ENCODE data around the gene FKBP4. TPM values are rescaled to one million over a fixed set of nuclear protein-coding genes. Genes with fewer than 3 reads are reported as not detected.

The FKBP4 gene
- total and polyA plus RNA-seq, 2 of the 8 experiments (the other 6 are each of a cell fraction or from before 2014, with no cell fraction given): 72.6 to 243 TPM

GRCh38 chr12:2750185-2750584 is 44.6 kb upstream of the FKBP4 start:
- Histone ChIP-seq H3K23ac (ENCODE audit: insufficient read length) (no peak overlapping the region), H3K79me2 (ENCODE audit: control insufficient read depth in 1 of 2, insufficient read depth in 2 of 2, low read length in 2 of 2) (no peaks in the 10 kb centered on the region), H3K79me1 (ENCODE audit: low read depth, low read length) (no peaks in the 10 kb centered on the region), H2AK5ac (ENCODE audit: low read depth, low read length) (no peak overlapping the region), H3K56ac (replicated peaks; ENCODE audit: insufficient read length, low read depth, low read length) (no peak overlapping the region), H3K18ac (ENCODE audit: extremely low read depth, low read length) (no peak overlapping the region; the same call in 1 of the 2 replicates), H3K27me3 (replicated peaks in 1 of 4; ENCODE audit: control insufficient read depth in 3 of 4, extremely low read depth in 1 of 4, insufficient read depth in 3 of 4, low read length in 3 of 4) (peaks cover 0 to 9% (median 8%) of the 10 kb centered on the region in 4 experiments; a peak in 4 of 7 replicates), H3K14ac (ENCODE audit: insufficient read length) (no peak overlapping the region), H3K23me2 (ENCODE audit: low read depth, low read length) (peaks cover 6% of the 10 kb centered on the region; the same call in 1 of the 2 replicates), H3K36me3 (ENCODE audit: control insufficient read depth in 2 of 4, insufficient read depth in 4 of 4, low read length in 3 of 4) (no peaks in the 10 kb centered on the region), H2BK5ac (ENCODE audit: low read depth, low read length) (0 out of 2 replicates have a peak overlapping the region, but pooled peaks have one; percentile 35), H2BK20ac (ENCODE audit: low read length) (0 out of 2 replicates have a peak overlapping the region, but pooled peaks have one; percentile 48), H4K8ac (ENCODE audit: extremely low read depth, insufficient read depth, low read length) (no peak overlapping the region), H2BK120ac (replicated peaks; ENCODE audit: low read depth, low read length) (no peak overlapping the region), H2BK15ac (ENCODE audit: low read length) (no peak overlapping the region), H2AFZ (ENCODE audit: low read length) (no peak overlapping the region), H3K27ac (ENCODE audit: low read depth, low read length) (no peak overlapping the region), H2BK12ac (ENCODE audit: low read depth, low read length) (no peak overlapping the region), H3K4me3 (ENCODE audit: extremely low read depth in 1 of 4, insufficient read depth in 2 of 4, low read depth in 3 of 4, low read length in 4 of 4) (no peak overlapping the region), H3K4ac (replicated peaks; ENCODE audit: insufficient read length, low read depth, low read length) (no peak overlapping the region), H4K5ac (ENCODE audit: insufficient read length, low read depth, low read length) (no peak overlapping the region), H3K4me1 (replicated peaks in 1 of 4; ENCODE audit: control insufficient read depth in 3 of 4, insufficient read depth in 4 of 4, low read length in 3 of 4) (peaks cover 6 to 18% (median 14%) of the 10 kb centered on the region in 4 experiments), H3K4me2 (ENCODE audit: insufficient read depth in 1 of 2, low read depth in 2 of 2, low read length in 2 of 2) (0 out of 4 replicates have a peak overlapping the region, but pooled peaks of 1 of the 2 experiments have one; percentile 4), H3K9ac (replicated peaks in 1 of 4; ENCODE audit: extremely low read depth in 1 of 4, low read depth in 3 of 4, low read length in 3 of 4) (no peak overlapping the region), H4K91ac (replicated peaks; ENCODE audit: insufficient read length, low read length) (no peak overlapping the region), H3K9me3 (ENCODE audit: insufficient read depth in 2 of 2, low read depth in 1 of 2, low read length in 1 of 2) (no peaks in the 10 kb centered on the region), H4K20me1 (replicated peaks in 1 of 2; ENCODE audit: control insufficient read depth in 1 of 2, insufficient read depth in 2 of 2, low read length in 2 of 2) (no peaks in the 10 kb centered on the region)
- DNase-seq (ENCODE audit: low read depth in 1 of 2, low spot score in 2 of 2): no peak
- POLR2A ChIA-PET (ENCODE audit: partially characterized antibody): interaction anchor here (0.7 to 2.2 kb wide), 9 partner anchors 10 to 60 kb away, joined by 3 to 7 read pairs (median 4); partner anchors contain the start of gene FKBP4
- FAIRE-seq: no peak
- CTCF ChIA-PET (ENCODE audit: partially characterized antibody): interaction anchor here (0.7 to 7.0 kb wide), 12 partner anchors 11 to 490 kb away, joined by 3 to 66 read pairs (median 6); no protein-coding TSS in a partner anchor
- WGBS, 2 experiments (ENCODE audit: extremely low coverage in 1 of 2, insufficient coverage in 1 of 2, insufficient read length in 1 of 2, insufficient replicate concordance in 2 of 2, low coverage in 1 of 2, low lambda C conversion rate in 2 of 2, missing lambda C conversion rate in 1 of 2): 73% methylated on average over 7 of the region's 7 CpGs; no CpG with 5 or more reads in 1 of the 2 experiments
- no peak for TF ChIP-seq TAF1 (IDR thresholded peaks at IDR 0.05; ENCODE audit: low read depth, low read length)
- TF ChIP-seq KDM4A (IDR thresholded peaks at IDR 0.05; ENCODE audit: low read depth, low read length, severe bottlenecking): no peak
- TF ChIP-seq SP1 (IDR thresholded peaks at IDR 0.05; ENCODE audit: low read depth, low read length): no peak
- no peak for TF ChIP-seq SRF (IDR thresholded peaks at IDR 0.05; ENCODE audit: low read depth, low read length)
- TF ChIP-seq CEBPB (IDR thresholded peaks at IDR 0.05; ENCODE audit: low read depth, low read length): no peak
- no peak for TF ChIP-seq TCF12 (IDR thresholded peaks at IDR 0.05; ENCODE audit: low read depth, low read length)
- no peak for TF ChIP-seq KDM5A (IDR thresholded peaks at IDR 0.05; ENCODE audit: low read length)
- TF ChIP-seq GTF2F1 (IDR thresholded peaks at IDR 0.05; ENCODE audit: borderline replicate concordance, low read depth, low read length): no peak
- TF ChIP-seq ASH2L (IDR thresholded peaks at IDR 0.05; ENCODE audit: low read length): no peak
- TF ChIP-seq ATF3 (IDR thresholded peaks at IDR 0.05; ENCODE audit: insufficient read depth, low read depth, low read length): no peak
- no peak for TF ChIP-seq SIRT6 (IDR thresholded peaks at IDR 0.05; ENCODE audit: low read length)
- no peak for TF ChIP-seq USF2 (IDR thresholded peaks at IDR 0.05; ENCODE audit: low read length)
- TF ChIP-seq POLR2AphosphoS5 (IDR thresholded peaks at IDR 0.05; ENCODE audit: low read depth, low read length): no peak
